HG03457 (cell line): Measurements from ENCODE around the gene ZBTB4.

Source experiments
- ATAC-seq: cut with Tn5 transposase; IDR thresholded peaks from one replicate; pipeline ENCODE4 v1.9.1; 2021; ENCODE audit warnings: moderate number of reproducible peaks; ENCODE audit not compliant: unreplicated experiment

Gene ZBTB4

GRCh38 chr17:7426203-7426863, 53.1 kb downstream of the ZBTB4 start:
- no peak for ATAC-seq

- ATAC-seq = no peak
Measured at GRCh38 chr17:7425756-7426155, 53.7 kb downstream of the ZBTB4 start.

GRCh38 chr17:7425316-7425715, 54.1 kb downstream of the ZBTB4 start, which contains the start of gene SPEM2:
Gene SPEM2, plus strand, starts transcription at chr17:7425616. Its CDS starts 73 bp downstream, at chr17:7425689.
- ATAC-seq = no peak

DNA sequence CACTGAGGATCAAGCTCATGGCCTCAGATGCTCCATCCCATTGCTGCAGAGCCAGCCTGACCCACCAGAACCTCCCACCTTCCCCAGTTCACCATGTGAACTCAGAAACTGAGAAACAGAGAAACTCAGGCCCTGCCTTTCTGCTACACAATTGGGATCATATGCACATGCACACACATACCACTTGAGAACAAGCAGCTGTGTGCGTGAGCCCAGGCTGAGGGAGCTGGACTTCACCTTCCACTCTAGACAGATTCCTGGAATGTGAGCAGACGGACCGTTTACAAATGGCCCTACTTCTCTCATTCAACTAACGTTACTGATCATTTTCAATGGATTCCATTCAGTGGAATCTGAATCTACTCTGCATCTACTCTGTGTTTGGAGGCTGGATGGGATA, 55.8 kb downstream of the ZBTB4 start:
- no peak for ATAC-seq

- ATAC-seq = no peak
Measured at GRCh38 chr17:7421186-7421585, 58.2 kb downstream of the ZBTB4 start.

- ATAC-seq = no peak
Measured at GRCh38 chr17:7419819-7420610, 59.4 kb downstream of the ZBTB4 start, which contains the start of gene SPEM1. Gene SPEM1, plus strand, starts transcription at chr17:7420324. Its CDS starts 61 bp downstream, at chr17:7420385.

GRCh38 chr17:7418472-7419152, 60.8 kb downstream of the ZBTB4 start:
- no peak for ATAC-seq

DNA sequence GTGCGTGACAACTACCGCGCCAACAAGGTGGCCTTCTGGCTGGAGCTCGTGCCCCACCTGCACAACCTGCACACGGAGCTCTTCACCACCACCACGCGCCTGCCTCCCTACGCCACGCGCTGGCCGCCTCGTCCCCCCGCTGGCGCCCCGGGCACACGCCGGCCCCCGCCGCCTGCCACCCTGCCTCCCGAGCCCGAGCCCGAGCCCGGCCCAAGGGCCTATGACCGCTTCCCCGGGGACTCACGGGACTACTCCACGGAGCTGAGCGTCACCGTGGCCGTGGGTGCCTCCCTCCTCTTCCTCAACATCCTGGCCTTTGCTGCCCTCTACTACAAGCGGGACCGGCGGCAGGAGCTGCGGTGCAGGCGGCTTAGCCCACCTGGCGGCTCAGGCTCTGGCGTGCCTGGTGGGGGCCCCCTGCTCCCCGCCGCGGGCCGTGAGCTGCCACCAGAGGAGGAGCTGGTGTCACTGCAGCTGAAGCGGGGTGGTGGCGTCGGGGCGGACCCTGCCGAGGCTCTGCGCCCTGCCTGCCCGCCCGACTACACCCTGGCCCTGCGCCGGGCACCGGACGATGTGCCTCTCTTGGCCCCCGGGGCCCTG, 62.3 kb downstream of the ZBTB4 start:
- no peak for ATAC-seq

DNA sequence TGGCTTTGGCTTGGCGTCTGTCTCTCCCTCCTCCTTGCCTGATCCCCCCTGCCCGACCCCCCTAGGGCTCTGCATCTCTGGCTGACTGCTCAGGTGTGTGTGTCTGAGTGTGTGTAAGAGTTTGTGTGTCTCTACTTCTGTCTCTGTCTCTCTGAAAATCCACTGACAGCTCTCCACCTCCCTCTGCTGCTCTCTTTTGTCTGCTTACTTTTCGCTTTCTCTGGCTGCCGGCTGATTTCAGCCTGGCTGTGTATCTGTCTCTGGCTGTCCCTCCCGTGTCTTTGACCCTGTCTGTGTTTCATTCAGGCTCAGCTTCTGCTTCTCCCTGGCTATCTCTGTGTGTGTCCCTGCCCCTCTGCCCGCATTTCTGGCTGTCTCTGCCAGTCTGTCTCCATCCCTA, 63.1 kb downstream of the ZBTB4 start:
- no peak for ATAC-seq

DNA sequence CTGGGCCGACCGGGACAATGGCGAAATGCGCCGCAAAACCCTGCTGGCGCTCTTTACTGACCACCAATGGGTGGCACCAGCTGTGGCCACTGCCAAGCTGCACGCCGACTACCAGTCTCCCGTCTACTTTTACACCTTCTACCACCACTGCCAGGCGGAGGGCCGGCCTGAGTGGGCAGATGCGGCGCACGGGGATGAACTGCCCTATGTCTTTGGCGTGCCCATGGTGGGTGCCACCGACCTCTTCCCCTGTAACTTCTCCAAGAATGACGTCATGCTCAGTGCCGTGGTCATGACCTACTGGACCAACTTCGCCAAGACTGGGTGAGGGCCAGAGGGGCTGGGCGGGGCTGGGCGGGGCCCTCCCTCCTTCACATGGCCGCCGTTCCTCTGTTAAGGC, 63.6 kb downstream of the ZBTB4 start:
- ATAC-seq = no peak

DNA sequence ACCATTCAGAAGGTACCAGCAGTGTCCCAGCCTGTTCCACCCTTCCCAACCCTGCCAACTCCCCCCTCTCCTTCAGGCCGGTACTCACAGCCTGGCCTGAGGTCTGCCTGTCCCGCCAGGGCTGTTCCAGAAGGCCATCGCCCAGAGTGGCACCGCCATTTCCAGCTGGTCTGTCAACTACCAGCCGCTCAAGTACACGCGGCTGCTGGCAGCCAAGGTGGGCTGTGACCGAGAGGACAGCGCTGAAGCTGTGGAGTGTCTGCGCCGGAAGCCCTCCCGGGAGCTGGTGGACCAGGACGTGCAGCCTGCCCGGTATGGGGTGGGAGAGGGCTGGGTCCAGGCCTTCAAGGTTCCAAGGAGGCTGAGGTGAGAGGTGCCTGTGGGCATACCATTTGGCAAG, 64.6 kb downstream of the ZBTB4 start:
- no peak for ATAC-seq

DNA sequence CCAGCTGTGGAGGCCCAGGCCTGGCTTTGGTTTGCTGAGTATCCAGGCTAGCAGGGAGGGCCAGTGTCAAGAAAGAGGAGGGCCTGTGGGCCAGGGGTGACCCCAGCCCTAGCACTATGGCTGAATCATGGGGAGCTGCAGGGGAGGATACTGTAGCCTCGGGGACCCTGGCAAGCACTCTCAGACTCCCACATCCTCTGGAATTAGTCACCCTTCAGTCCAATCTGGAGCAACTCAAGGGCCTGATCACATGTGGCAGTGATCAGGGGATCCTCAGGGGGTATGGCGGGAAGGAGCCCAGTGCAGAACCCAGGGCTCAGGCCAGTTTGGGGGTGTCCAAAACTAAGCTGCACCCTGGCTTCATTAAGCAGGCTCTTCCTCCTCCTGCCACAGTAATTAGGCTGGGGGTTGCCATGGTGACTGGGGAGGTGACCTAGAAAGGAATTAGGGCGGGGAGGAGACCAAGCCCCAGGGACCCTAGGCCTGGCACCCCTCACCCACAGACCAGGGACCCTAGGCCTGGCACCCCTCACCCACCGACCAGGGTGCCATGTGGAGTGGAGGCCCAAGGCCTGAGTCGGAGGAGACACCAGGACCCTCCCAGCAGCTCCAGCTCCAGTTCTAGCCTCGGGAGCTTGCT, 66.0 kb downstream of the ZBTB4 start:
- no peak for ATAC-seq

- no peak for ATAC-seq
Measured at GRCh38 chr17:7411427-7411750, 68.0 kb downstream of the ZBTB4 start.

GRCh38 chr17:7410634-7411426, 68.6 kb downstream of the ZBTB4 start:
- ATAC-seq = no peak

GRCh38 chr17:7409716-7410115, 69.7 kb downstream of the ZBTB4 start:
- ATAC-seq = no peak
